Lung (tissue), 12 donors: ENCODE measurements around the gene COL4A2. TPM values are rescaled to one million over a fixed set of nuclear protein-coding genes. Genes with fewer than 3 reads are reported as not detected.

Experiments
- ATAC-seq: fragments of 200-7000 bp; cut with Tn5 transposase; one replicate; pipeline ENCODE4 v1.9.1; 2020; ENCODE audit warnings: moderate number of reproducible peaks; ENCODE audit not compliant: insufficient read depth, low FRiP score
- DNase-seq, 3 donors: peaks; one replicate each; pipeline ENCODE4 v3.0.0-alpha.2; 2013 to 2017
- H3K27ac ChIP-seq, 2 donors: one replicate each; pipeline ENCODE4 v1.5.1; 2013; ENCODE audit warnings: mild to moderate bottlenecking in 2 of 2, moderate library complexity in 2 of 2, control low read depth in 1 of 2, inconsistent platforms in 1 of 2, low read depth in 1 of 2, low read length in 1 of 2
- H3K27me3 ChIP-seq, 3 donors: one replicate each; pipeline ENCODE4 v1.5.1; 2013; ENCODE audit warnings: low read length in 2 of 3; ENCODE audit not compliant: control insufficient read depth in 3 of 3, insufficient read depth in 3 of 3
- H3K36me3 ChIP-seq, 4 donors: one replicate each; pipeline ENCODE4 v1.5.1; 2013; ENCODE audit warnings: low read length in 4 of 4, mild to moderate bottlenecking in 1 of 4, moderate library complexity in 1 of 4; ENCODE audit not compliant: control insufficient read depth in 4 of 4, insufficient read depth in 4 of 4
- H3K4me1 ChIP-seq, 5 donors: one replicate each; pipeline ENCODE4 v1.5.1; 2013; ENCODE audit warnings: low read length in 5 of 5, mild to moderate bottlenecking in 2 of 5, moderate library complexity in 1 of 5; ENCODE audit not compliant: control insufficient read depth in 5 of 5, insufficient read depth in 5 of 5
- H3K4me3 ChIP-seq: one replicate; pipeline ENCODE4 v1.5.1; 2013; ENCODE audit warnings: mild to moderate bottlenecking, control low read depth, moderate library complexity
- H3K9ac ChIP-seq, 2 donors: one replicate each; pipeline ENCODE4 v1.5.1; 2013; ENCODE audit warnings: low read length in 2 of 2, control low read depth in 1 of 2; ENCODE audit not compliant: insufficient read depth in 1 of 2
- H3K9me3 ChIP-seq, 4 donors: one replicate each; pipeline ENCODE4 v1.5.1; 2013; ENCODE audit warnings: low read length in 3 of 4, mild to moderate bottlenecking in 1 of 4, moderate library complexity in 1 of 4; ENCODE audit not compliant: control insufficient read depth in 4 of 4, insufficient read depth in 3 of 4
- CTCF ChIP-seq: IDR thresholded peaks from 2 replicates; pipeline ENCODE4 v1.5.1; 2012; ENCODE audit warnings: mild to moderate bottlenecking; ENCODE audit errors: control extremely low read depth, extremely low read depth
- WGBS, 2 donors: extraction: QIAGEN DNeasy Blood & Tissue Kit; methylation state at CpG; one replicate each; pipeline ENCODE4 v1.1.7; 2013; 5-methylcytosine and 5-hydroxymethylcytosine counted together
- polyA plus RNA-seq, 2 donors: library from polyadenylated mRNA; stranded (reverse); fragments of 200-250 nt; gene quantifications; one replicate each; pipeline ENCODE4 v1.2.1, GENCODE V29; 2013
- total RNA-seq, 2 donors: library from RNA; depleted of rRNA in 1 of 2; stranded (reverse); fragments of >200 nt in 1 of 2; gene quantifications; one replicate each; pipeline ENCODE4 v1.2.1, GENCODE V29; 2014 to 2021
- donor health status: control.
- donor health status: control.
- donor health status: Bipolar disorder and iron deficiency.
- donor health status: healthy.
- donor health status: DM: yes; HTN: yes; CAD: no.

The COL4A2 gene
- total and polyA plus RNA-seq, 4 donors, result 169 to 627 (median 339) TPM

- Histone ChIP-seq H3K4me1 (peaks cover 7 to 20% (median 16%) of the 10 kb centered on the region in 5 donors), H3K27ac (peak overlapping the region in 1 of 2 donors; percentile 51), H3K36me3 (peaks cover 0 to 4% (median 0%) of the 10 kb centered on the region in 4 donors), H3K9ac (no peak overlapping the region), H3K27me3 (no peaks in the 10 kb centered on the region), H3K4me3 (no peak overlapping the region), H3K9me3 (no peaks in the 10 kb centered on the region)
- no peak for ATAC-seq
- DNase-seq, result no peak
- no peak for TF ChIP-seq CTCF
- 89 to 90% methylated on average over 12 of the region's 12 CpGs for WGBS, 2 donors
These were observed 73.9 kb downstream of the COL4A2 start for GRCh38 chr13:110381029-110381360.

DNA sequence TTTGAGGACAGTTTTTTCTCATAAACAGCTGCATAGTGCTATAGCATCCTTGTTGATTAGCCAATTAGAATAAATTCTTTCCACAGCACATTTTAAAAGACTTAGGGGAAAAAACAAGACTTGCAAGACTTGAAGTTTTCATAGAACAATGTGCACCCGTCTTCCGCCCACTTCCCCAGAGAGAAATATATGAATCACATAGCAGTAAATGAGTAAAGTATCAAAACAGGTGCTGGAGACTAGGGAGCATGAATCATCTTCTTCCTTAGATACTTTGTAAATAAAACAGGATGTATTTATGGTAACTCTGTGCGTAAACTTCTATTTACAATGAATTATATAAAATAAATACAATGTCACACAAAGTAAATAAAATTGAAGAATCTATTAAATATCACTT lies 75.1 kb downstream of the COL4A2 start:
- Histone ChIP-seq H3K27me3 (no peaks in the 10 kb centered on the region), H3K9ac (no peak overlapping the region), H3K4me3 (no peak overlapping the region), H3K27ac (no peak overlapping the region), H3K4me1 (peaks cover 7 to 17% (median 15%) of the 10 kb centered on the region in 5 donors), H3K9me3 (no peaks in the 10 kb centered on the region), H3K36me3 (peaks cover 0 to 4% (median 0%) of the 10 kb centered on the region in 4 donors)
- ATAC-seq (no peak), DNase-seq (no peak)
- TF ChIP-seq CTCF, result no peak
- 72 to 81% methylated on average over 3 of the region's 3 CpGs for WGBS, 2 donors

- WGBS, 2 donors, result 87 to 89% methylated on average over 4 of the region's 4 CpGs
- Histone ChIP-seq H3K27me3 (no peaks in the 10 kb centered on the region), H3K4me1 (peaks cover 10 to 20% (median 15%) of the 10 kb centered on the region in 5 donors), H3K27ac (no peak overlapping the region), H3K9ac (no peak overlapping the region), H3K4me3 (no peak overlapping the region), H3K36me3 (peaks cover 0 to 4% (median 0%) of the 10 kb centered on the region in 4 donors), H3K9me3 (no peaks in the 10 kb centered on the region)
- DNase-seq (no peak), ATAC-seq (no peak)
- TF ChIP-seq CTCF, result no peak
These were observed 75.7 kb downstream of the COL4A2 start for GRCh38 chr13:110382830-110383229.
